A549 (cell line): Measurements from ENCODE around the gene CALM1. TPM values are rescaled to one million over a fixed set of nuclear protein-coding genes. Genes with fewer than 3 reads are reported as not detected.

Experiments used
- ATAC-seq, 2 experiments: fragments of 200-7000 bp in 1 of 2; fragments of >200 bp in 1 of 2; cut with Nextera tagmentation in 1 of 2; cut with Tn5 transposase in 1 of 2; 3 replicates each; pipeline versions ENCODE4 v1.8.0 to v1.9.1; 2018 to 2020; ENCODE audit warnings: mild to moderate bottlenecking in 1 of 2, moderate library complexity in 1 of 2
- CTCF ChIA-PET: fragments of 300-600 bp; sonication (Branson Sonifier 250); formaldehyde crosslinking; extraction: SDS; loops from one replicate; lab custom pipeline; 2021; ENCODE audit warnings: antibody characterized with exemption, inconsistent platforms; lab: Yijun Ruan, JAX
- POLR2A ChIA-PET: fragments of 350-600 bp; formaldehyde crosslinking; extraction: SDS; loops from one replicate; lab custom pipeline; 2021; ENCODE audit warnings: antibody characterized with exemption, inconsistent platforms; lab: Yijun Ruan, JAX
- DNase-seq, 2 experiments: peaks; one replicate each; pipeline versions ENCODE4 v3.0.0 to v3.0.0-alpha.2; 2011 to 2016; ENCODE audit warnings: low read depth in 1 of 2, low spot score in 1 of 2
- FAIRE-seq: peaks from 2 replicates; lab custom pipeline; 2011; peaks lifted over from hg19 to GRCh38; lab: Jason Lieb, UNC
- H3K27ac ChIP-seq, 2 experiments: fragments of >200 bp; sonication (Bioruptor Twin); formaldehyde crosslinking; 3 replicates each; pipeline ENCODE4 v1.5.1; 2016 to 2017
- H3K4me1 ChIP-seq: fragments of >200 bp; sonication (Bioruptor Twin); formaldehyde crosslinking; 3 replicates; pipeline ENCODE4 v1.6.1; 2016
- H3K4me2 ChIP-seq: fragments of >200 bp; sonication (Bioruptor Twin); formaldehyde crosslinking; 3 replicates; pipeline ENCODE4 v1.6.1; 2016
- H3K4me3 ChIP-seq: fragments of >200 bp; sonication (Bioruptor Twin); formaldehyde crosslinking; 3 replicates; pipeline ENCODE4 v1.5.1; 2016
- H3K9me3 ChIP-seq: fragments of >200 bp; sonication (Bioruptor Twin); formaldehyde crosslinking; 3 replicates; pipeline ENCODE4 v1.6.1; 2016
- ATOH8 ChIP-seq: fragments of 250-450 bp; sonication (Bioruptor Pico); IDR thresholded peaks from 2 replicates; pipeline ENCODE4 v1.5.0; 2020; ENCODE audit warnings: low read depth, mild to moderate bottlenecking, moderate library complexity
- BHLHE40 ChIP-seq: IDR thresholded peaks from 2 replicates; pipeline ENCODE4 v1.6.1; 2012; ENCODE audit warnings: low read depth, low read length, inconsistent platforms
- CBX8 ChIP-seq: fragments of 200-600 bp; sonication (generic); IDR thresholded peaks from 2 replicates; pipeline ENCODE4 v1.6.1; 2016
- CEBPB ChIP-seq, 2 experiments: fragments of >200 bp in 1 of 2; sonication (Bioruptor Twin) in 1 of 2; formaldehyde crosslinking in 1 of 2; IDR thresholded peaks; 2 replicates each; pipeline ENCODE4 v1.6.1; 2012 to 2016
- E2F6 ChIP-seq: IDR thresholded peaks from 2 replicates; pipeline ENCODE4 v1.6.1; 2012; ENCODE audit warnings: low read depth, borderline replicate concordance
- EHMT2 ChIP-seq: fragments of 200-600 bp; sonication (generic); IDR thresholded peaks from 2 replicates; pipeline ENCODE4 v1.6.1; 2016; ENCODE audit warnings: antibody characterized with exemption, low read depth, mild to moderate bottlenecking, moderate library complexity
- ELK1 ChIP-seq: fragments of 150-350 bp; IDR thresholded peaks from 2 replicates; pipeline ENCODE4 v1.6.1; 2014; ENCODE audit warnings: low read depth, mild to moderate bottlenecking, low read length
- FOSB ChIP-seq: fragments of 250-450 bp; sonication (Bioruptor Pico); IDR thresholded peaks from 2 replicates; pipeline ENCODE4 v1.5.0; 2020; ENCODE audit warnings: mild to moderate bottlenecking, moderate library complexity
- FOSL2 ChIP-seq, 2 experiments: fragments of 450-650 bp in 1 of 2; fragments of >200 bp in 1 of 2; sonication (Bioruptor Twin) in 1 of 2; formaldehyde crosslinking; IDR thresholded peaks; 2 replicates each; pipeline versions ENCODE4 v1.5.0 to v1.6.1; 2016 to 2020; ENCODE audit warnings: mild to moderate bottlenecking in 1 of 2, moderate library complexity in 1 of 2
- HOXA7 ChIP-seq: fragments of 250-450 bp; sonication (Bioruptor Pico); IDR thresholded peaks from 2 replicates; pipeline ENCODE4 v1.5.0; 2020; ENCODE audit warnings: mild to moderate bottlenecking, moderate library complexity
- JUN ChIP-seq, 2 experiments: fragments of >200 bp; sonication (Bioruptor Twin); formaldehyde crosslinking; IDR thresholded peaks; 2 replicates in 1 of 2; 3 replicates in 1 of 2; pipeline ENCODE4 v1.6.1; 2016 to 2017
- JUNB ChIP-seq: fragments of >200 bp; sonication (Bioruptor Twin); formaldehyde crosslinking; IDR thresholded peaks from 2 replicates; pipeline ENCODE4 v1.6.1; 2016
- MAX ChIP-seq: IDR thresholded peaks from 2 replicates; pipeline ENCODE4 v1.6.1; 2012
- MAZ ChIP-seq: fragments of 150-350 bp; IDR thresholded peaks from 2 replicates; pipeline ENCODE4 v1.6.1; 2014; ENCODE audit warnings: antibody characterized with exemption, low read depth, low read length, borderline replicate concordance
- NFE2L2 ChIP-seq: fragments of 150-350 bp; conservative IDR thresholded peaks from 2 replicates; pipeline ENCODE4 v1.6.1; 2014; ENCODE audit warnings: low read length
- NPAS2 ChIP-seq: fragments of 250-450 bp; sonication (Bioruptor Pico); IDR thresholded peaks from 2 replicates; pipeline ENCODE4 v1.8.0; 2022; ENCODE audit warnings: mild to moderate bottlenecking, moderate library complexity, borderline replicate concordance
- RAD21 ChIP-seq, 2 experiments: fragments of >200 bp in 1 of 2; sonication (Bioruptor Twin) in 1 of 2; formaldehyde crosslinking in 1 of 2; IDR thresholded peaks in 1 of 2; conservative IDR thresholded peaks in 1 of 2; 2 replicates in 1 of 2; 3 replicates in 1 of 2; pipeline ENCODE4 v1.6.1; 2012 to 2018; ENCODE audit warnings: inconsistent platforms in 1 of 2
- REST ChIP-seq: fragments of 200-600 bp; sonication (generic); IDR thresholded peaks from 2 replicates; pipeline ENCODE4 v1.6.1; 2016; ENCODE audit warnings: antibody characterized with exemption, mild to moderate bottlenecking, moderate library complexity
- RFX5 ChIP-seq: fragments of 450-650 bp; IDR thresholded peaks from 2 replicates; pipeline ENCODE4 v1.7.1; 2014; ENCODE audit warnings: antibody characterized with exemption, mild to moderate bottlenecking, moderate library complexity
- TFCP2L1 ChIP-seq: fragments of 250-450 bp; sonication (Bioruptor Pico); IDR thresholded peaks from 2 replicates; pipeline ENCODE4 v1.5.0; 2021; ENCODE audit warnings: mild to moderate bottlenecking
- USF2 ChIP-seq: fragments of 450-650 bp; IDR thresholded peaks from 2 replicates; pipeline ENCODE4 v1.6.1; 2014; ENCODE audit warnings: antibody characterized with exemption
- ZNF302 ChIP-seq: fragments of 250-450 bp; sonication (Bioruptor Pico); IDR thresholded peaks from 2 replicates; pipeline ENCODE4 v1.9.0; 2021; ENCODE audit warnings: inconsistent platforms, mild to moderate bottlenecking, moderate library complexity
- ZSCAN20 ChIP-seq: fragments of 250-450 bp; sonication (Bioruptor Pico); IDR thresholded peaks from 2 replicates; pipeline ENCODE4 v1.8.0; 2022; ENCODE audit warnings: mild to moderate bottlenecking, moderate library complexity
- WGBS: methylation state at CpG from one replicate; pipeline ENCODE4 v1.1.6; 2017; ENCODE audit errors: missing lambda C conversion rate; 5-methylcytosine and 5-hydroxymethylcytosine counted together
- polyA plus RNA-seq, 4 experiments: library from polyadenylated mRNA; depleted of rRNA in 3 of 4; stranded (reverse); fragments of >200 nt; fragmentation: RNase III in 1 of 4; extraction: RNeasy Plus Mini Kit Qiagen cat#74134 plus additional on column Dnase treatment in 1 of 4; gene quantifications; 2 replicates in 3 of 4; 3 replicates in 1 of 4; pipeline ENCODE4 v1.2.3, GENCODE V29; 2011 to 2017

The CALM1 gene
- polyA plus RNA-seq, 2 of the 4 experiments (the other 2 are of a cell fraction) = 374 to 451 TPM

- FAIRE-seq = no peak
Observed at GRCh38 chr14:90356925-90357324, 39.9 kb upstream of the CALM1 start.

GRCh38 chr14:90358359-90358758 lies 38.5 kb upstream of the CALM1 start:
- no peaks in the 10 kb centered on the region for H3K4me1 ChIP-seq
- TF ChIP-seq USF2 (no peak), REST (no peak), FOSB (CRISPR knock-in tag) (no peak), HOXA7 (CRISPR knock-in tag) (no peak), RAD21 (conservative IDR thresholded peaks at IDR 0.05 in 1 of 2, IDR thresholded peaks at IDR 0.05 in 1 of 2) (no peak), ATOH8 (CRISPR knock-in tag) (no peak), NFE2L2 (no peak), RFX5 (no peak), ELK1 (no peak), TFCP2L1 (CRISPR knock-in tag) (no peak), E2F6 (no peak), MAZ (no peak), NPAS2 (CRISPR knock-in tag) (no peak), MAX (no peak), CEBPB (IDR thresholded peaks at IDR 0.05) (no peak)
- FAIRE-seq (no peak), DNase-seq (no peak), ATAC-seq (no peak)
- 43% methylated on average over 4 of the region's 4 CpGs for WGBS
- ChIA-PET CTCF (interaction anchor here (1.0 kb wide), 1 partner anchor 11 kb away, joined by 3 read pairs; no protein-coding TSS in a partner anchor), POLR2A (no interaction called here)
- no peak overlapping the region for H3K4me2 ChIP-seq
- H3K4me3 ChIP-seq = no peak overlapping the region
- H3K9me3 ChIP-seq = no peaks in the 10 kb centered on the region
- no peak overlapping the region for H3K27ac ChIP-seq

More at GRCh38 chr14:90356925-90357324, 39.9 kb upstream of the CALM1 start:
- H3K4me2 ChIP-seq = no peak overlapping the region
- TF ChIP-seq CEBPB (IDR thresholded peaks at IDR 0.05) (no peak), JUN (IDR thresholded peaks at IDR 0.05) (no peak), CBX8 (no peak), EHMT2 (no peak), ZSCAN20 (no peak), NFE2L2 (no peak), JUNB (no peak), FOSL2 (IDR thresholded peaks at IDR 0.05) (no peak), FOSL2 (CRISPR knock-in tag; IDR thresholded peaks at IDR 0.05) (no peak), TFCP2L1 (CRISPR knock-in tag) (no peak), RFX5 (no peak), BHLHE40 (no peak), RAD21 (conservative IDR thresholded peaks at IDR 0.05 in 1 of 2, IDR thresholded peaks at IDR 0.05 in 1 of 2) (no peak), ZNF302 (CRISPR knock-in tag) (no peak)
- 96% methylated on average over 1 of the region's 1 CpG for WGBS
- ATAC-seq = no peak
- ChIA-PET CTCF (no interaction called here), POLR2A (no interaction called here)
- H3K27ac ChIP-seq = no peak overlapping the region
- H3K4me1 ChIP-seq = no peaks in the 10 kb centered on the region
- H3K9me3 ChIP-seq = no peaks in the 10 kb centered on the region
- H3K4me3 ChIP-seq = no peak overlapping the region
- DNase-seq = no peak
